ENCODE measurements around the gene EMX1.
A peak's percentile ranks its signal among the peaks of the same experiment; 100 is the strongest.

EMX1 gene

DNA sequence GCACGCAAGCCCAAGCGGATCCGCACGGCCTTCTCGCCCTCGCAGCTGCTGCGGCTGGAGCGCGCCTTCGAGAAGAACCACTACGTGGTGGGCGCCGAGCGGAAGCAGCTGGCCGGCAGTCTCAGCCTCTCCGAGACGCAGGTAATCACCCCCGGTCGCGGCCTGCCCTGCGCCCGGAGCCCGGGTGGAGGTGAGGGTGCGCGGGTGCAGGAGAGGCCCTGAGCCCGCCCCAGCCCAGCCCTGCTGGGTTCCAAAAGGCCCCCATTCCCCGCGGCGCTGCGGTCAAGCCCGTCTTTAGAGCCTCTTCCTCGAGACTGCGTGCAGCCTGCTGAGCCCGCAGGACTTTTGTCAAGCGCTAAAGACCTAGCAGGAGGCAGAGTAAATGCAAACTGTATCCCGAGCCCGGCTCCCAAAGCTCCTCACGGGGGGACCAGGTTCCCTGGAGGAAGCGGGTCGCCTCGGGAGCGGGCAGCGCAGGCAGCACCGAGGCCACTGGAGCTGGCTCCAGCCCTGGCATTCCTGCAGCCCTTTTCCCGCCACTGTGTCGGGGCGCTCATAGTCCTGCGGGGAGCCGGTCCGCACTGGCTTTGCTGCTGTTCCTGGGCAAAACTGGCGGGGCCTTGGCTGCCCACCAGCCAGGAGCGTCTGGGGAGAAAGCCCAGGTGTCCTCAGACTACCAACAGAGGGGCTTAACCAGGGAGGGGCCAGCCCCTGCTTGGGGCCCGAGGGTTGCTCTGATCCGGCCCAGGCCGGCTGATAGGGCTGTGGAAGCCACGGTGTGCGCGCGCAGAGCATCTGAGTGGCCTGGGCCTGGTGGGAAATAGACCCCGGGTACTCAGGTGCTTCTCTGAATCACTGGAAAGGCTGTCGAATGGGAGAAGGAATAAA lies 7.3 kb downstream of the EMX1 start:
- FAIRE-seq (no peak), DNase-seq (ENCODE audit: low spot score) (no peak)

DNA sequence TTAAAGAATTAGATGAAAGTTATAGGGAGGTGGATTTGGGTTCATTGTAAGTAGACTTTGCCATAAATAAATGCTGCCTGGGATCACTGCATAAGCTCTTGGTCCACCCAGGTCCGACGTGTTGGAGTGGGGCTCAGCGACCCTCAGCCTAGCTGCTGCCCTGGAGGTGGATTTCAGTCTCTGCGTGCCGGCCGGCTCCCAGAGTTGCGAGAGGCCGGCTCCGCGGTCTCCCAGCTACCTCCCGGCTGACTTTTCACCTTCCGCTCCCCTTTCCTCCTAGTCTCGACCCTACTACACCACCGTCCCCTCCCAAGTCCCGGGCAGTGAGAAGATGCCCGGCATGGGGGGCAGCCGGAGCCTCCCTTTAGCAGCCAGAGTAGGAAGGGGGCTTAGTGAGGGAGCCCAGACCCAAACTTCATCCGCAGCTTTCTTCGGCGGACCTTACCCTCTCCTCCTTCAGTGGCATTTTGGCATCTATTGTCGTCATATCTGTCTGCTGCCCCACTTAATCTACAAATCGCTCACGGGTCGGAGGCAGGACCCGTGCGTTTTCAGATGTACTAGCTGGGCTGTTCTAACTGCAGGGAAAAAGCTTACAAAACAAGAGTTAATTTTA lies 8.1 kb downstream of the EMX1 start:
- no peak for FAIRE-seq

DNA sequence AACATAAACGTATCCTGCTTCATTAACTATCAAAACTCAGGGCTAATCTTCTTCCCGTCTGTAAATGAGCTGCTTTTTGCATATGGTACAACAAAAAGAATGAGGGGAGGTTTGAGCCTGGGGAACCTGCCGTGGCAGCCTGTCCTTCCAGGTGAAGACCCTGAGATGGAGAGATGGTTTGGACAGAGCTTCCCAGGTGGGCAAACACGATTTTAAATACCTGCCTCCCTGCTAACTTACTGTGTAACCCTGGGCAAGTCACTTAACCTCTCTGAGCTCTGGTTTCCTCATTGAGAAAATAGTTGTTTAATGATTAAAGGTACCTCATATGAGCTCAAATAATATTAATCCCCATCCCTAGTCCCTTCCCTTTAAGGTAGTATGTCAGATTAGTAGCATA lies 9.0 kb downstream of the EMX1 start:
- FAIRE-seq (no peak), DNase-seq (ENCODE audit: low spot score) (no peak)

More for the DNA sequence above, 8.1 kb downstream of the EMX1 start:
- DNase-seq (ENCODE audit: low spot score), result no peak

DNA sequence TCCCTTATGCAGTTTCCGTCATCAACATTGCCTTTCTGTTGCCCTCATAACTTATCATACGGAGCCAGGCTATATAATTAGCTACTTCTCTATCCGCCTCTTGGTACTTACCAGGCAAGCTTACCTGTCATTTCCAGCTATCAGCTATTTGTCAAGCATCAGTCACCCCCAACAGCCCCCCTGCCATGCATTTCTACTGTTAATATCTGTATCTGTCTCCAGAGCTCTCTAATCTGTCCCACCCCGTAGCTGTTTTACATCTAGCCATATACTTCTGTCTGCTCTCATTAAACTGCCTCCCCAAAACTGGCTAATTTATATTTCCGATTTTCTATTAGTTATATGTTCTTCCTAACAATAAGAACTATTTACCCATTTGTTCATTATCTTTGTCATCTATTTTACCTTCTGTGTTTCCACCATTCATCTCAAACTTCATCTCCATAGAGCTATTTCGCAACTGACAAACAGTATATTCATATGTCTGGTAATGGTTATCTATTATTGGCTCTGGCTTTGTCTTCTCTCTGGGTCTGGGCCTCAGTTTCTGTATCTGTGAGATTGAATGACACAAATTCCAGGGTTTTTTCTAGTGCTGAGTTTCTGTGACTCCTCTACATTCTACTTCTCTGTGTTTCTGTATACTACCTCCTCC lies 9.6 kb downstream of the EMX1 start:
- DNase-seq (ENCODE audit: low spot score) (no peak), FAIRE-seq (no peak)

DNA sequence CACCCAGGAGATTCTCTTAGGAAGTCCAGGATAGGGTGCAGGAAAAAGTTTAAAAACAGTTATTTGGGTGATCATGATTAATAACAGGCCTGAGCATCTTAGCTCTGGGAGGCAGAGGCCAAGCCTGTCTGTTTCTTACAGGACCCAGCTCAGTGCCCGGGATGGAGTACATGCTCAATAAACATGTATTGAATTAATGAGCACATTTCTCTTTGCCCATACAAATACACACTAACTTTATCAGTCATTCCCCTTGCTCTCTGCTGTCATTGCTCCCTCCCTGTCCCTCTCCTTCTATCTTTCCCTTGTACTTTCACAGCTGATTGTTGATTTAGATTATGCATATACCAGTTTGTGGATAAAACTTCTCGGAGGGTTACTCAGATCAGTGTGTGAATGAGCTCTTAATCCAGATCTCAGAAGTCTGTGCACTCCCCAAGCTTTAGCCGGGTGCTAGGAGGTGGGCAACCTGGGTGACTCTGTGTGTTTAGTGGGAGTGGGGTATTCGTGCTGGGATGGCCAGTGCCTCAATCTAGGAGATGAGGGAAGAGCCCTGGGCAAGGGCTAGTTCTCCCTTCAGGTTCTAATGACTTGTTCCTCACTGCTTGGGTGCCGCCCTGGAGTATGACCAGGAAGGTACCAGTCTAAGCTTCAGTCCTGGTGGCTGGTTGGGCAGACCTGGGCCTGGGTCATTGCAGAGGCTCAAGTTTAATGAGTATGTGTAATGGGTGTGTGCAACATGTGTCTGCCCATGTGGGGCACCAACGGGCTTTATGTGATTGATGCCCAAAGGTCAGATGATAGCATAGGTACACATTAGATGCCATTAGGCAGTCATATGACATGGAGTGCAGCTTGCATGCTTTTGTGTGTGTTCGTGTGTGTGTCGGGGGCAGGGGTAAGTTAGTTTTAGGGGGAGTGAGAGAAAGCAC lies 10.6 kb downstream of the EMX1 start:
- FAIRE-seq (no peak), DNase-seq (ENCODE audit: low spot score) (no peak)

DNA sequence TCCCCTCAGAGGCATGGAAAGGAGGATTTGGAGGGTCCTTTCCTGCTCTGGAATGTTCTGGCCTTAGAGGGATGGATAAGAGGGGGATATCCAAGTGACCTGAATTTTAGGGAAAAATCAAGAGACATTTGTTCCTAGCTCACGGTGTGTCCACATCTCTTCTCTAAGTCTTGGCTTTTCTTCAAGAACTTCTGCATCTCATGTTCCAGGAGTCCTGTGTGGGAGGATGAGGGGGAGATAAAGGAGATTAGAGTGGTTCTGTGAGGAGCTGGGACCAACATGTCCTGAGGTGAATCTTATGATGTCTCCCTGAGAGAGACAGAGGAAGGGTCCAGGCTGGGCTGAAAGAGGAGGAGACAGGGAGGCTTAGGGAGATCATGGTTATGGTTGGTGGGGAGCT lies 11.7 kb downstream of the EMX1 start:
- FAIRE-seq, result no peak
- no peak for DNase-seq (ENCODE audit: low spot score)

DNA sequence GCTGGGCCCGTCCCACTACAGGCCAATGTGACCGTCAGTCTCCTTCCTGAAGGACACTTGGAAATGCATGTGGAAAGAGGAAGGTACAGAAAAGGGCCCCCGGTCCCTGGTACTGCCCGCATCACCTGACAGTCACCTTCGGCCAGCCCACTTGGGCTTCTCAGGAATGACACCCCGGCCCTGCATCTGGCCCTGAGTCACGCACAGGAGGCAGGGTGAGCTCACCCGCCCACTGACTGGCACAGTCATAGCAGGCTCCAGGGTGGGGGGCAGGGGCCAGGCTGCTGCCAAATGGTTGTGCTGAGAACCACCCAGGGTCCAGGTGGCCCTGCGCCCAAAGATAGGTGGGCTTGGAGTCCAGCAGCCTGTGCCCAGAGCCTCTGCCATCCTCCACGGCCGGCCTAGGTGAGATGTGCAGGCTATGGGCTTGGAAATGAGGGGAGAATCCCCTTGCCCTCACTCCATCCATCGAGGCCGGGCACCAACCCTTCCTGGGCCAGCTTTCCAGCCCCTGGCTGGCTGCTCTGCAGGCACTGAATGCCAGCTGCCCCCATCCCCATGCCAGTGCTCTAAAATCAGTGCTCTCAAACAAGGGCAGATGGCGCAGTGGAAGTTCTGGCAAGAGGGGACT lies 14.1 kb downstream of the EMX1 start:
- FAIRE-seq, result no peak
- peak; percentile 64 for DNase-seq (ENCODE audit: low spot score)

DNA sequence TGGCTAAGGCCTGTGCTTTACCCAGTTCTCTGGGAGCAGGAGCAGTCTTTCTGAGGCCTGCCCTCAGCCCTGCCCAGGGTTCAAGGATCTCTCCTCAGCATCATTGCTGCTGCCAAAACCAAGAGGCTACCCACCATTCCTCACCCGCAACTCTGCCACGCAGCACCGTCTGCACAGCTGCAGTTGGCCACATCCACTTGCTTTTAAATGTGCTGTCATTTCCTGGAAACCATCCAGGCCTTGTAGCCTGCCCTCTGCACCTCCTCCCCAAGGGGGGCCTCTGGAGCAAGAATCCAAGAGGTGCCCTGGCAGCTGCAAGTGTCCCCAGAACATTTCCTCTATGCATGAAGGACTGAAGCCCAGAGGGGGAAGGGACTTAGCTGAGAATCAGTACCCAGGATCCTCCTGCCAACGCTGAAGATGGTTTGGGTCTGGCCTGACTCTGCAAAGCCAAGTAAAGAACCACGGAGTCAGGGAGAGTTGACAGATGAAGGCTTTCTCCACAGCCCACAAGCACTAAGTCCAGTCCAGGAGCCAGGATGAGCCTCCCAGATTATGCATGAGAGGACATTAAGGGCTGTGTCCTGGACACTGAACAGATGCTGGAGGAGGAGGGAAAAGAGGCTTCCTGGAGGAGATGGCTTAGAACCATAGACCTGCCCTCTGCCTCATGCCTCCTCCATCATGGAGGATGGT lies 14.9 kb downstream of the EMX1 start:
- FAIRE-seq (no peak), DNase-seq (ENCODE audit: low spot score) (peak; percentile 10)

DNA sequence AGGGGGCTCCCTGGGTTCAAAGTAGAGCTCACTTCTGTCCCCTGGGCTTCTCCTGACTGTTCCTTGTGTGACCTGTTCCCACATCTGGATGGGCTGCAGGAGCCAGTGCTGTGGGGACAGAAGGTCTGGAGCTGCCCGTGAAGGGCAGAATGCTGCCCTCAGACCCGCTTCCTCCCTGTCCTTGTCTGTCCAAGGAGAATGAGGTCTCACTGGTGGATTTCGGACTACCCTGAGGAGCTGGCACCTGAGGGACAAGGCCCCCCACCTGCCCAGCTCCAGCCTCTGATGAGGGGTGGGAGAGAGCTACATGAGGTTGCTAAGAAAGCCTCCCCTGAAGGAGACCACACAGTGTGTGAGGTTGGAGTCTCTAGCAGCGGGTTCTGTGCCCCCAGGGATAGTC lies 15.5 kb downstream of the EMX1 start:
- DNase-seq (ENCODE audit: low spot score) (no peak), FAIRE-seq (no peak)

DNA sequence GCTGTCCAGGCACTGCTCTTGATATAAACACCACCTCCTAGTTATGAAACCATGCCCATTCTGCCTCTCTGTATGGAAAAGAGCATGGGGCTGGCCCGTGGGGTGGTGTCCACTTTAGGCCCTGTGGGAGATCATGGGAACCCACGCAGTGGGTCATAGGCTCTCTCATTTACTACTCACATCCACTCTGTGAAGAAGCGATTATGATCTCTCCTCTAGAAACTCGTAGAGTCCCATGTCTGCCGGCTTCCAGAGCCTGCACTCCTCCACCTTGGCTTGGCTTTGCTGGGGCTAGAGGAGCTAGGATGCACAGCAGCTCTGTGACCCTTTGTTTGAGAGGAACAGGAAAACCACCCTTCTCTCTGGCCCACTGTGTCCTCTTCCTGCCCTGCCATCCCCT lies 15.9 kb downstream of the EMX1 start:
- DNase-seq (ENCODE audit: low spot score) (no peak), FAIRE-seq (no peak)

DNA sequence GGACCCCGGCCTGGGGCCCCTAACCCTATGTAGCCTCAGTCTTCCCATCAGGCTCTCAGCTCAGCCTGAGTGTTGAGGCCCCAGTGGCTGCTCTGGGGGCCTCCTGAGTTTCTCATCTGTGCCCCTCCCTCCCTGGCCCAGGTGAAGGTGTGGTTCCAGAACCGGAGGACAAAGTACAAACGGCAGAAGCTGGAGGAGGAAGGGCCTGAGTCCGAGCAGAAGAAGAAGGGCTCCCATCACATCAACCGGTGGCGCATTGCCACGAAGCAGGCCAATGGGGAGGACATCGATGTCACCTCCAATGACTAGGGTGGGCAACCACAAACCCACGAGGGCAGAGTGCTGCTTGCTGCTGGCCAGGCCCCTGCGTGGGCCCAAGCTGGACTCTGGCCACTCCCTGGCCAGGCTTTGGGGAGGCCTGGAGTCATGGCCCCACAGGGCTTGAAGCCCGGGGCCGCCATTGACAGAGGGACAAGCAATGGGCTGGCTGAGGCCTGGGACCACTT lies 16.4 kb downstream of the EMX1 start:
- no peak for DNase-seq (ENCODE audit: low spot score)
- no peak for FAIRE-seq

DNA sequence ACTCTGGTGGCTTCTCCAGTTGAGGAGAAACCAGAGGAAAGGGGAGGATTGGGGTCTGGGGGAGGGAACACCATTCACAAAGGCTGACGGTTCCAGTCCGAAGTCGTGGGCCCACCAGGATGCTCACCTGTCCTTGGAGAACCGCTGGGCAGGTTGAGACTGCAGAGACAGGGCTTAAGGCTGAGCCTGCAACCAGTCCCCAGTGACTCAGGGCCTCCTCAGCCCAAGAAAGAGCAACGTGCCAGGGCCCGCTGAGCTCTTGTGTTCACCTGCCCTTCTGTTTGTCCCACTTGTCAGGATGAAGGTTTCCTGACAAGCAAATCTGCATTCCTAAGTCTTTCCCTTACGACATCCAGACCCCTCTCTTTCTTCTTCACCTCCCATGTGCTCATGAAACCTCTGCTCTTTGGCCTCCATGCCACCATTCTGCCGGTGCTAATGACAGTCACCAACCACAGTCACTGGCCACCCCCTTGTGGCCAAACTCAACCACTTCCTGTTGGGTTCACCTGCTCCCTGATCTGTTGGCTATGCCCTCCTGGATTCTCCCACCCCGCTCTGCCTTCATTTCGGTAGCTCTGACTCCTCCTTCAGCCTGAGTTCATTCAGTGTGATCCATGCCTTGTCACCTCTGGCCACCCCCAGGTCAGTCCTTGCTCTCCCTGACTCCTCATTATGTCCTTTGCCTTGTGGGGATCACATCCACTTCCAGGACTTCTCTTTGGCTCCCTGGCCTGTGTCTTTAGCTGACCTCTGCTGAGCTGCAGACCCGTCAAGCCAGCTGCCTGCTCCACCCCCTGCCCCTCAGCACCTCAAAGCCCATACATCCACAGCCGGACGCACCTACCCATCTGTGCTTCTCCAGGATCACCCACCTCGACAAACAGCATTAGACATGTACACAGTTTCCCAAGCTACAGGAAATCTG lies 17.6 kb downstream of the EMX1 start:
- peak; percentile 36 for DNase-seq (ENCODE audit: low spot score)
- no peak for FAIRE-seq

DNA sequence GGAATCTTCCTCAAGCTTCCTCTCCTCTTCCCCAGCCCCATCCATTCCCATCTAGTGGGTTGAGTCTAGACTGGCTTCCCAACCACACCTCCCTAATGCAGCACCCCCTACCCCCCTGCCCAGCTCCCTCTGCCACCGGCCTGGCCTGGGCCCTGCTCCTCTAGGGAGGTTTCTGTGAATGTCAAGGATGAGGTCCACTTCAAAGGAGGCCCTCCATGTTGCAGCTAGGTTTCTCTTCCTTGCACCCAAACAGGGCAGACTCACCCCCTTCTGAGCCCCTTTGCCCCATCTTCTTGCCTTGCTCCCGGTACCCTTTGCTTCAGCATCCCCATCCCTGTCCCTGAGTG lies 18.3 kb downstream of the EMX1 start:
- no peak for DNase-seq (ENCODE audit: low spot score)
- no peak for FAIRE-seq

DNA sequence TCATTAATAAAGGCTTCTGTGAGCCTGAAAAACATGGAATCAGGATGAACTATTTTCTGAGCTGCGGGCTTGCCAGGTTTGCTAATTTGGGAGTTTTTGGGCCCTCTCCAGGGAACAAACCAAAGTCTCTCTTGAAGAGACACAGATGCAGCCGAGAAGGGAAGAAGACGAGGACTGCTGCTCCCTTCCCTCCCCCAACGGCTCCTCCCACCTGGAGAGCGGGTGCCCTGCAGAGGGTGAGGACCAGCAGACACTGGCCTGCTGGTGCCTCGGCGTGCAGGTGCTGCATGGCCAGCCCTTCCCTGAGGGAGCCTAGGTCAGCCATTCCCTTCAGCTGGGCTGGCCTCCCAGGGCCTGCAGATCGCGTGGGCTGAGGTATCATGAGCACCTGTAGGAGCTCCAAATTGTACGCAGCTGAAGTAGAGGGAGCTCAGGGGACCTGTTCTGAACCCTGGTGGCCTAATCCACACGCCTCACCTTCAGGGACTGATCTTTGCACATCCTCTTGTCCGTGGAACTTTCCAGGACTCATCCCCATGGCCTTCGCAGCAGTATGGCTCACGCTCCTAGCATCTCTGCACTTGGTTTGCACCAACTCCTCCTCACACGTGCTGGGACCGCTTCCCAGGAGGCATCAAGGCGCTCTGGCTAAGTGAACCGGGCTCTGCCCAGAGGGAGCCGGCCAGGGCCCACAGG lies 19.5 kb downstream of the EMX1 start:
- FAIRE-seq (no peak), DNase-seq (ENCODE audit: low spot score) (no peak)

DNA sequence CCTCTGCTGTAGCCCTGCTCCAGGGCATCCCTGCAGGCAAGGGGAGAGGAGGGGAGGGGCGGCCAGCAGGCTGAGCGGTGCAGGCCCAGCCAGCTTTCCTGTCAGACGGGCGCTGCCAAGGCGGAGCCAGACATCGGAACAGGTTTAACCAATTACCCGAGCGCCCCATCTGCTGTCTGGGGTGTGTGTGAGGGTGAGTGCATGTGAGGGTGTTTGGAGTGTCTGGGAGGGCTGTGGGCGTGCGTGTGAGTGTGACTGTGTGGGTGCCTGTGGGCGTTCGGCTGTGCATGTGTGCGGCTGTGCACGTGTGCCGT lies 20.0 kb downstream of the EMX1 start:
- DNase-seq (ENCODE audit: low spot score), result no peak
- no peak for FAIRE-seq

DNA sequence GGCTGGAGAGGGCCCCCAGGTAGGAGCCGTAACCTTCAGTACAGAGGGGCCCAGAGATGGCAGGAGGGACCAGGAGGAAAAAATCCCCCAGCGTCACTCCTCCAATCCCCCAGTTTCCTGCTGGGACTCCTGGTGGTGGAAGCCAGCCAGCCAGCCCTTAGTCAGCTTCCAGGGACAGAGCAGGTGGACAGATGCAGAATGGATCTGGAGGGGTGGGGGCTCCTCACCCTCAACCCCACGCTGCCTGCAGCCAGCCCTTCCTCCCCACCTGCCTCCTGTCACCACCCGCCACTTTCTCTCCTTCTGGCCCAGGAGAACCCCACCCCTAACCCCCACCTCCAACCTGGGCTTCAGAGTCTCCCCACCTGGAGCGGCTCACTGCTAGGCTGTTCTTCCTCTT lies 21.1 kb downstream of the EMX1 start:
- FAIRE-seq (no peak), DNase-seq (ENCODE audit: low spot score) (no peak)

DNA sequence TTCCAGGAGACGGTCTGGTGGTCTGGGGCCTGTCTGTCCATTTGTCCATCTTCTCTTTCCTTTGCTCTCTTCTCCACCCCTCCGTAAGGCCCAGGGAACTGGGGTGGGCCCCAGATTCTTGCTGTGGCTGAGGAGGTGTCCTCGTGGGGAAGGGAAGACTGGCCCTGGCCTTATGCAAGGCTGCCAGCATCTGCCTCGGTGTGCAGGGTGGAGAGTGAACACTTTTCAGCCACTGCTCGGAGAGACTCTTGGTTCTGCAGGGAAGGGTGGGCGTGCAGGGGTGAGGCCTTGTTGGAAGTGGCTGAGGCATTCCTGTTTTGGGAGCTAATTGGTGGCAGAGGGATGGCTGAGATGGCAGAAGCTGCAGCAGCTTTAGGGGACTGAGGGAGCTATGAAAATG lies 23.0 kb downstream of the EMX1 start:
- FAIRE-seq (no peak), DNase-seq (ENCODE audit: low spot score) (no peak)

DNA sequence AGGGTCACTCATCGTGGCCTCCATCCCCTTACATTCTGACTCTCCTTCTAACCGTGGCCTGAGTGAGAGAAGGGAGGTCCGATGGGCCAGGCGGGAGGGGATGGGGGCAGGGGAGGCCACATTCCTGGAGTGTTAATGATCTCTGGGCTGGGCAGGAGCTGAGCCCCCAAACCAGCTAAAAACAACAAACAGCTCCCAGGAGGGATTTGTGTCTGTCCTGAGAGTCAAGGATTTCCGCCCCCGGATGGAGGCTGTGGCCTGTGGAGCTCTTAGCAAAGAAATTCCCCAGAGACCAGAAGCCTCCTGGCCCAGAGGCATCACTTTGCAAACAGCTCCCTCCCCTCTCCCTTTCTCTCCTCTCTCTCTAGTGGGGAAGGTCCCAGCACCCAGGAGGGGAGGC lies 23.5 kb downstream of the EMX1 start:
- FAIRE-seq (no peak), DNase-seq (ENCODE audit: low spot score) (no peak)

DNA sequence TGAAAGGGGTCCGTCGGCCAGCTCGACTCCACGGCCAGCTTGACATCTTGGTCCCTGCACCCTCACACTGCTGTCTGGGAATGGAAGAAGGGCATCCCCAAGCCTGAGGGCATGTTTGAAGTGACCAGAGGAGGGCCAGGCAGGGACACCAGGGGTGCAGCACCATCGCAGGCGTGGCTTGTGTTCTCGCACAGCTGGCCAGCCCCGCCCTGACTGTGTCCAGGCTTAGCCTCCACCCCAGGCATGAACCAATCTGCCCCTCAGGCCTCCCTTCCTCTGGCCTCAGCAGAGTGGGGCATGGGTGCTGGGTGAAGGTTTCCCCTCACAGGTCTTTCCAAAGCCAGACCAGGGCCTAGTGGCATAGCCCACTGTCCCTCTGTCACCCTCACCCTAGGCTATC lies 25.0 kb downstream of the EMX1 start:
- DNase-seq (ENCODE audit: low spot score), result no peak
- FAIRE-seq, result no peak
